Duodenal mucosa (tissue), 2 donors: ENCODE data around the gene CERS2.

Experiments
- H3K27ac ChIP-seq: one replicate; pipeline ENCODE4 v1.7.0; 2013; ENCODE audit warnings: low read depth, low read length
- H3K27me3 ChIP-seq, 2 donors: one replicate each; pipeline ENCODE4 v1.7.0; 2013; ENCODE audit warnings: low read length in 2 of 2, control low read depth in 1 of 2; ENCODE audit not compliant: insufficient read depth in 2 of 2, control insufficient read depth in 1 of 2
- H3K36me3 ChIP-seq, 2 donors: one replicate each; pipeline ENCODE4 v1.7.0; 2013; ENCODE audit warnings: low read length in 2 of 2, control low read depth in 1 of 2; ENCODE audit not compliant: insufficient read depth in 2 of 2, control insufficient read depth in 1 of 2
- H3K4me1 ChIP-seq, 2 donors: one replicate each; pipeline ENCODE4 v1.7.0; 2013; ENCODE audit warnings: low read length in 2 of 2, control low read depth in 1 of 2; ENCODE audit not compliant: insufficient read depth in 2 of 2, control insufficient read depth in 1 of 2
- H3K4me3 ChIP-seq, 2 donors: one replicate each; pipeline ENCODE4 v1.7.0; 2013; ENCODE audit warnings: low read length in 2 of 2, low read depth in 1 of 2
- H3K9ac ChIP-seq, 2 donors: one replicate each; pipeline ENCODE4 v1.7.0; 2013; ENCODE audit warnings: low read length in 2 of 2, low read depth in 1 of 2
- H3K9me3 ChIP-seq, 2 donors: one replicate each; pipeline ENCODE4 v1.7.0; 2013; ENCODE audit warnings: low read length in 2 of 2, control low read depth in 1 of 2; ENCODE audit not compliant: control insufficient read depth in 1 of 2

Gene CERS2

DNA sequence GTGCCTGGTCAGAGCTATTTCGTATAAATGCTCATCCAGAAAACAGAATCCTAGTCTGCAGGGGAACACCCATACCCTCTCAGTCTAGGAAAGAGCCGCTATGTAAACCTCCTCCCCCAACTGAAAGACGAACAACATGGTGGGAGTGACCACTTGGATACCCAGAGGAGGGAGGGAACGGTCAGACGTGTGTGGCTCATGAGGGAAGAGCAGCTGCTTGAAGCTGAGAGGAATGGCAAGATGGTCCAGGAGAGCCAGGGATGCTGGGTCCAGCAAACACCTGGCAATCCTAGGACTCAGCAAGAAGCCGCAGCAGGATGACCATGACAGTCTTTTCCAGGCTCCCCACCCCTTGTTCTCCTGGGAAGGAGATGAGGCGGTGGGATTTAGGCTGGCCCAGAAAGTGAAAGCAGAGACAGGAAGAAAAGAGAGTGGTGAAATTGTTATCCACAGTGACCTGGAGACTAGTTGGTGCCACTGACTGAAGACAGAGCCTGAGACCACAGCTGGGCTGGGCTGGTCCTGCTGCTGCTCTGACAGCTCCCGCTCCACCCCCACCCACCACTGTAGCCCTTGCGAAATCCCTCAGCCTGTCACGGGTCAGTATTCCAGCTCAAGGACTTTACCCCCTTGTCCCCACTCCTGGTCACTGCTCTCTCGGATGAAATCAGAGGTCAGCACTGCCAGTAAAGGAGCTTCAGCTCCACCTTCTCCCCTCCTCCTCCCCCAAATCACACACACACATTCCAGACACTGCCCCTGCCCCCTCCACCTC lies 3.6 kb downstream of the CERS2 start:
- Histone ChIP-seq H3K9me3 (no peaks in the 10 kb centered on the region), H3K4me1 (peaks cover 32 to 40% of the 10 kb centered on the region in 2 donors), H3K9ac (peak overlapping the region; percentile 3 to 27), H3K27ac (no peak overlapping the region), H3K27me3 (no peaks in the 10 kb centered on the region), H3K4me3 (peak overlapping the region; percentile 85 to 96), H3K36me3 (peaks cover 28 to 35% of the 10 kb centered on the region in 2 donors)

GRCh38 chr1:150969626-150970025 lies 5.0 kb downstream of the CERS2 start:
- H3K4me3 ChIP-seq = no peak overlapping the region
- H3K9me3 ChIP-seq = no peaks in the 10 kb centered on the region
- no peak overlapping the region for H3K9ac ChIP-seq
- peaks cover 32 to 40% of the 10 kb centered on the region in 2 donors for H3K4me1 ChIP-seq
- peaks cover 38 to 47% of the 10 kb centered on the region in 2 donors for H3K36me3 ChIP-seq
- H3K27ac ChIP-seq = no peak overlapping the region
- H3K27me3 ChIP-seq = no peaks in the 10 kb centered on the region

DNA sequence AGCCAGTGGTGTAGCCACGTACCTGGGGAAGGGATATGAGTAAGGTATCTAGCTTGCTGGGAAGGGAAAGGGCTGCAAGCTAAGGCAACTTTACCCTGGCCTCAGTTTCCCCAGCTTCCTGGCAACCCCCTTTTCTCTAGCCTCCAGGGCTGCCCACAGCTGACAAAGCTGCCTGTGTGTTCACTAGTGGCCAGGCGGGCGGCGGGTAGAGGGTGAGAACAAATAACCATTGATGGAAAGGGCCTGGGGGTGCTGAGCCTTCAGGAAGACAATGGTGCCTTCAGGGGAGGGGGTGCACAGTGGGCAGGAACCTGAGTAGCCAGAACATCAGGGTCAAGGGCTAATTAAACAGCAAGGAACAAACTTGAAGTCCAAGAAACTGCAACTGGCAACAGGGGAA lies 6.1 kb downstream of the CERS2 start:
- H3K27ac ChIP-seq = no peak overlapping the region
- H3K9ac ChIP-seq = no peak overlapping the region
- no peak overlapping the region for H3K4me3 ChIP-seq
- H3K9me3 ChIP-seq = no peaks in the 10 kb centered on the region
- H3K27me3 ChIP-seq = no peaks in the 10 kb centered on the region
- H3K36me3 ChIP-seq = peaks cover 49 to 58% of the 10 kb centered on the region in 2 donors
- peaks cover 32 to 38% of the 10 kb centered on the region in 2 donors for H3K4me1 ChIP-seq

DNA sequence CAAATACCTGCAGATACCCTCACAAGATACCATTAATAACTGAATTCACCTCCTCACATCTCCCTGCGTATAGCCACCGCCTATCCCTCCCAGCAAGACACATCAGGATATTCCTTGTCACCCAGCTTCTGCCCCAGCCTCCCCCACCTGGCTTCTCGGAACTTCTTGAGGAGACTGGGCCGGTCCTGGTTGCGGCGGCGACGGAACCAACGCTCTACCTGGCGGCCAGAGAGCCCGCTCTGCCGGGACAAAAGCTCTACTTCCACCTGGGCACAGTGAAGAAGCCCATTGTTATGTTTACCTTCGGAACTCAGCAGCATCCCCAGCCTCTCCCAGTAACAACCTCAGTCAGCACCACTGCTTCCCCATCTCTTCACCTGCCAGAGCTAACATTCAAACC lies 6.7 kb downstream of the CERS2 start:
- Histone ChIP-seq H3K4me1 (peaks cover 27 to 32% of the 10 kb centered on the region in 2 donors), H3K27me3 (no peaks in the 10 kb centered on the region), H3K4me3 (no peak overlapping the region), H3K9me3 (no peaks in the 10 kb centered on the region), H3K27ac (no peak overlapping the region), H3K36me3 (peaks cover 50 to 64% of the 10 kb centered on the region in 2 donors), H3K9ac (no peak overlapping the region)

GRCh38 chr1:150966011-150966410 lies 8.6 kb downstream of the CERS2 start:
- Histone ChIP-seq H3K9me3 (no peaks in the 10 kb centered on the region), H3K9ac (no peak overlapping the region), H3K4me3 (no peak overlapping the region)

DNA sequence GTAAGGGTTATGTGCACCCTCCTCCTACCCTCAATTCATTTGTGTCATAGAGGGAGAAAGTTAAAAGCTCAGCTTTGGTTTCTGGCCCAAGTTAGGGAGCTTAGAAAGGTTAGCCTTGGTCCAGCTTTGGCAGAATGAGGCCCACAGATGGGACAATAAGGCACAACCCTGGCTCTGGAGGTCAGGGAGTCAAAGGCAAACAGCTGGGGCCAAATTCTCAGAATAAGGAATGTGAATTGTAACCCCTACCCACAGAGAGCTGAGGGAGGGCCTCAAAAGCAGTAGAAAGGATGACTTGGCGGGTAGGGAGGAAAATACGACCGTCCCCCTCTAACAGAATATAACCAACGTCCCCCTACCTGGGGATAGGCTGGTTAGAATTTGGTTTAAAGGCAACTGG lies 9.0 kb downstream of the CERS2 start:
- Histone ChIP-seq H3K36me3 (peaks cover 64 to 85% of the 10 kb centered on the region in 2 donors), H3K9me3 (no peaks in the 10 kb centered on the region), H3K4me1 (peaks cover 4 to 9% of the 10 kb centered on the region in 2 donors), H3K27ac (no peak overlapping the region), H3K4me3 (no peak overlapping the region), H3K9ac (no peak overlapping the region), H3K27me3 (no peaks in the 10 kb centered on the region)

More at GRCh38 chr1:150966011-150966410, 8.6 kb downstream of the CERS2 start:
- Histone ChIP-seq H3K27me3 (no peaks in the 10 kb centered on the region), H3K27ac (no peak overlapping the region), H3K4me1 (peaks cover 8 to 13% of the 10 kb centered on the region in 2 donors), H3K36me3 (peaks cover 60 to 81% of the 10 kb centered on the region in 2 donors)

GRCh38 chr1:150964164-150964489 lies 10.5 kb downstream of the CERS2 start:
- Histone ChIP-seq H3K9ac (no peak overlapping the region), H3K9me3 (no peaks in the 10 kb centered on the region), H3K4me3 (no peak overlapping the region), H3K27ac (no peak overlapping the region), H3K36me3 (peaks cover 71 to 90% of the 10 kb centered on the region in 2 donors), H3K4me1 (no peaks in the 10 kb centered on the region), H3K27me3 (no peaks in the 10 kb centered on the region)

DNA sequence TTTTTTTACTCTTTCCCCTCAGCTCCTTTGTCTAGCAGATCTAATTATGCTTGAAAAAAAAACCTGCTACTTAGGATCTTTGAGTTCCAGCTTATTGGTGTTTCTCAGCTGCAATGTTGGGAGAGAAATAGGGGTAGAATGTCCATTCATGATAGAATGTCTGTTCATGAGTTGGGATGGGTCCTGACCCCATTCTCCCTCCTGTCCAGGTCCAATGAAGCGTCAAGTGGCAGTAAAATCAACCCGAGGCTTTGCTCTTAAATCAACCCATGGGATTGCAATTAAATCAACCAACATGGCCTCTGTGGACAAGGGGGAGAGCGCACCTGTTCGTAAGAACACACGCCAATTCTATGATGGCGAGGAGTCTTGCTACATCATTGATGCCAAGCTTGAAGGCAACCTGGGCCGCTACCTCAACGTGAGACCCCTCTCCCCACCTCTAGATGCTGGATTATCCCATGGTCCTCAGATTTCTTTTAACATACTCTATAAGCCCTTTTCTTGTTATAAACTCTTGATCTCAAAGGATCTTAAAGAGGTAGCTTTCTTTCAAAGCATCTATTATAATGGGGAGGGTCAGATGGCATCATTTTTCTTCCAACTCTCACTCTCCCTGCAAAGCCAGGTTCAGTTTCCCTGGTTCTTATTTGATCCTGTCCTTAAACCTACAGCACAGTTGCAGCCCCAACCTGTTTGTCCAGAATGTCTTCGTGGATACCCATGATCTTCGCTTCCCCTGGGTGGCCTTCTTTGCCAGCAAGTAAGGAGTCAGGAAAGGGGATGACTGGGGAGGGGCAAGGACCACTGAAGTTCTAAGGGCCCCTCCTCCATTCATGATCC lies 11.1 kb downstream of the CERS2 start:
- Histone ChIP-seq H3K36me3 (peaks cover 73 to 89% of the 10 kb centered on the region in 2 donors), H3K27me3 (no peaks in the 10 kb centered on the region), H3K4me3 (no peak overlapping the region), H3K9me3 (no peaks in the 10 kb centered on the region), H3K27ac (no peak overlapping the region), H3K9ac (no peak overlapping the region), H3K4me1 (no peaks in the 10 kb centered on the region)

GRCh38 chr1:150961756-150962155 lies 12.9 kb downstream of the CERS2 start:
- Histone ChIP-seq H3K9ac (no peak overlapping the region), H3K27me3 (no peaks in the 10 kb centered on the region), H3K27ac (no peak overlapping the region), H3K9me3 (no peaks in the 10 kb centered on the region), H3K4me3 (no peak overlapping the region), H3K36me3 (peaks cover 56 to 84% of the 10 kb centered on the region in 2 donors), H3K4me1 (no peaks in the 10 kb centered on the region)

GRCh38 chr1:150960646-150961045 lies 14.0 kb downstream of the CERS2 start:
- no peaks in the 10 kb centered on the region for H3K27me3 ChIP-seq
- peaks cover 49 to 75% of the 10 kb centered on the region in 2 donors for H3K36me3 ChIP-seq
- H3K27ac ChIP-seq = no peak overlapping the region
- H3K4me3 ChIP-seq = no peak overlapping the region
- H3K4me1 ChIP-seq = no peaks in the 10 kb centered on the region
- no peak overlapping the region for H3K9ac ChIP-seq
- H3K9me3 ChIP-seq = no peaks in the 10 kb centered on the region
